ENCODE results near the gene LCN2. TPM values are rescaled to one million over a fixed set of nuclear protein-coding genes. Genes with fewer than 3 reads are reported as not detected.
A peak's percentile ranks its signal among the peaks of the same experiment; 100 is the strongest.

LCN2 gene
- total RNA-seq = 100 to 1,000 TPM in 1 of 3 donors, 10 to 100 TPM in 2; 16.8 to 456 (median 20.5) TPM
- long read RNA-seq, donor 1, transcript LCN2-201 (7 exons, 822 nt) = major isoform, 6 of 7 reads
- long read RNA-seq, donor 1, partial matches to known transcripts = 0 of 7 reads
- long read RNA-seq, donor 1, other reads (novel, unspliced or antisense) = 1 of 7 reads
- long read RNA-seq, donor 2, transcript LCN2-201 (7 exons, 822 nt) = major isoform, 112 of 116 reads
- long read RNA-seq, donor 2, partial matches to known transcripts = 4 of 116 reads
- long read RNA-seq, donor 2, other reads (novel, unspliced or antisense) = 0 of 116 reads

DNA sequence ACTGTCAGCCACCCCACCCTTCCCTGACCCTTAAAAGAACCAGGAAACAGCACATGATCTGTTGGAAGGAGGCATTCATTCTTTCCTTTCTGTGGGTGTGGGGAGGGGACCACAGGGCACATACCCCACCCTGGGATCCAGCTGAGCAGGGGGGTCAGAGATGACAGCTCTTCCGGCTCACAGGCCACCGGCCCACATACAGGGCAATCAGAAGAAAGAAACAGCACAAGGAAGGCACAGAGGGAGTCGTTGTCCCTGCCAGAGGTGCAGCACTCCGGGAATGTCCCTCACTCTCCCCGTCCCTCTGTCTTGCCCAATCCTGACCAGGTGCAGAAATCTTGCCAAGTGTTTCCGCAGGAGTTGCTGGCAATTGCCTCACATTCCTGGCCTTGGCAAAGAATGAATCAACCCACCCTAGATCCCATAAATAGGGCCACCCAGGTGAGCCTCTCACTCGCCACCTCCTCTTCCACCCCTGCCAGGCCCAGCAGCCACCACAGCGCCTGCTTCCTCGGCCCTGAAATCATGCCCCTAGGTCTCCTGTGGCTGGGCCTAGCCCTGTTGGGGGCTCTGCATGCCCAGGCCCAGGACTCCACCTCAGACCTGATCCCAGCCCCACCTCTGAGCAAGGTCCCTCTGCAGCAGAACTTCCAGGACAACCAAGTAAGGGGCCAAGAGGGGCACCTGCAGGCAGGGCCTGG lies at the start of gene LCN2:
Gene LCN2 (plus strand): TSS at position 453 of the 701 bp plus-strand sequence. CDS start 73 bp downstream, at position 526.
- Histone ChIP-seq H3K9me3 (no peaks in the 10 kb centered on the region), H3K4me1 (ENCODE audit: low read depth) (peaks cover 22% of the 10 kb centered on the region), H3K4me3 (no peak within 1 kb of the TSS), H3K36me3 (ENCODE audit: low read depth) (no peaks in the 10 kb centered on the region)
- TF ChIP-seq, protein P1, sequence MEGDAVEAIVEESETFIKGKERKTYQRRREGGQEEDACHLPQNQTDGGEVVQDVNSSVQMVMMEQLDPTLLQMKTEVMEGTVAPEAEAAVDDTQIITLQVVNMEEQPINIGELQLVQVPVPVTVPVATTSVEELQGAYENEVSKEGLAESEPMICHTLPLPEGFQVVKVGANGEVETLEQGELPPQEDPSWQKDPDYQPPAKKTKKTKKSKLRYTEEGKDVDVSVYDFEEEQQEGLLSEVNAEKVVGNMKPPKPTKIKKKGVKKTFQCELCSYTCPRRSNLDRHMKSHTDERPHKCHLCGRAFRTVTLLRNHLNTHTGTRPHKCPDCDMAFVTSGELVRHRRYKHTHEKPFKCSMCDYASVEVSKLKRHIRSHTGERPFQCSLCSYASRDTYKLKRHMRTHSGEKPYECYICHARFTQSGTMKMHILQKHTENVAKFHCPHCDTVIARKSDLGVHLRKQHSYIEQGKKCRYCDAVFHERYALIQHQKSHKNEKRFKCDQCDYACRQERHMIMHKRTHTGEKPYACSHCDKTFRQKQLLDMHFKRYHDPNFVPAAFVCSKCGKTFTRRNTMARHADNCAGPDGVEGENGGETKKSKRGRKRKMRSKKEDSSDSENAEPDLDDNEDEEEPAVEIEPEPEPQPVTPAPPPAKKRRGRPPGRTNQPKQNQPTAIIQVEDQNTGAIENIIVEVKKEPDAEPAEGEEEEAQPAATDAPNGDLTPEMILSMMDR (IDR thresholded peaks at IDR 0.05) = no peak
- peak; percentile 80 for ATAC-seq
- intact Hi-C loops (cut with DNase I, micrococcal nuclease) = no loop called here
- peak; percentile 68 to 79 (median 74) for DNase-seq

DNA sequence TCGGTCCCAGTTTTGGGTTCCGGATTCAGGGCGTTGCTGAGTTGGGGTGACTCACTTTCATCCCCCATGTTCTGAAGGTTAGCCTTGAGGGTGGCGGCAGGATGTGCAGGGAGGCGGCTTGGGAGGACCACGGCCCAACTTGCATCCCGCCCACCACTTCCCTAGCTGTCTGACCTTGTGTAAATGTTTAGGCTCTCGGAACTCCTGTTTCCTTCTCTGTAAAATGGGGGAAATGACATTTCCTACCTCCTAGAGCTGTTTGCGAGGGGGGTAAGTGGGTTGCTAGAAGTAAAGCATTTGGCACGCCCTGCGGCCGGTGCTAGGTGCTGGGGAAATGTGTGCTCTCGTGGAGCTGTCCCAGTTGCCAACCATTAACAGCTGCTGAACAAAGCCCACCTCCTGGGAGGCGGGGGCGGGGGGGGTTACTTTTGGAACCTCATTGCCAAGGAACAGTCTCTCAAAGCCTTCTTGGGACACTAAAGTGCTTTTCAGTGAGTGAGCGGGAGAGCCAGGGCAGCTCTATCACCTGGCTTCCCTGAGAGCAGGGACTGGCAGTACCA lies 49.2 kb upstream of the LCN2 start:
- peaks cover 50% of the 10 kb centered on the region for H3K4me1 ChIP-seq (ENCODE audit: low read depth)
- ATAC-seq (no peak), DNase-seq (peak in 2 of 3 donors; percentile 43 to 51)
- intact Hi-C loops (cut with DNase I, micrococcal nuclease) = no loop called here
- peaks cover 10% of the 10 kb centered on the region for H3K36me3 ChIP-seq (ENCODE audit: low read depth)
- no peak overlapping the region for H3K4me3 ChIP-seq
- H3K9me3 ChIP-seq = no peaks in the 10 kb centered on the region
- TF ChIP-seq, protein P1 (IDR thresholded peaks at IDR 0.05) = no peak

DNA sequence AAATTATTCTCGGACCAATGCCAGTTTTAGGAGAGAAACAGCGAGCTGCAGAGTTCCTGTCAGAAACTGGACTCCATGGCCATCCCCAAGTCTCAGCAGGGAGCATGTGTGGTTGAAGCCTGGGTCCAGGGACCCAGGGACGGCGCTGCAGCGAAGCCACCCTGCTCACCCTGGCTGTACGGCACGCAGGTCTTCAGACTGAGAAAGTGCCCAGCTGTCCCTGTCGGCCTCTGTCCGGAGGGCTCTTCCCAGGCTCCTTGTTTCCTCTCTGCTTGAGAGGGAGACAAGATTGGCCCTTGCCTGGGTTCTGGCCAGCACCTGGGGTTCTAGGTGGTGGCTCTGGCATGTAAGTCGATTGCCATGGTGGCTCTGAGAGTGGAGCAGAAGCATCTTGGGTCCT lies 48.7 kb upstream of the LCN2 start:
- ATAC-seq (no peak), DNase-seq (peak in 2 of 3 donors; percentile 23 to 34)
- Histone ChIP-seq H3K4me1 (ENCODE audit: low read depth) (peaks cover 49% of the 10 kb centered on the region), H3K36me3 (ENCODE audit: low read depth) (peaks cover 10% of the 10 kb centered on the region), H3K9me3 (no peaks in the 10 kb centered on the region), H3K4me3 (no peak overlapping the region)
- intact Hi-C loops (cut with DNase I, micrococcal nuclease) = no loop called here
- TF ChIP-seq, protein P1 (IDR thresholded peaks at IDR 0.05) = no peak

DNA sequence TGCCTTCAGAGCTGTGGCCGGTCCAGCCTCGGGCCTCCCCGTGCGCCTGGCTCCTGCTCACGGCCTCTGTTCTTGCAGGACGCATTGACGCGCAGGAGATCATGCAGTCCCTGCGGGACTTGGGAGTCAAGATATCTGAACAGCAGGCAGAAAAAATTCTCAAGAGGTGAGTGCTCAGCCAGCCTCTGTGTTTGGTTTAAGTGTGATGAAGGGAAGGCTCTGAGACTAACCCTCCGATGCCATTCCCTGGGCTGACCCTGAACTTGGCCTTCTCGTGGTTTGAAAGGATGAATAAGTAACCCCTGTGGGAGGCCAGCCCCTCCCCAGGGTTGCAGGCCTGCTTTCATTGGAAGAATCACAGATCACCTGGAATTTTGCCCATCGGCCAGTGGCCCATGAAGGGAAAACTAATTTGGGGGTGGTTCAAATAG lies 48.0 kb upstream of the LCN2 start:
- ATAC-seq = no peak
- intact Hi-C loops (cut with DNase I, micrococcal nuclease) = no loop called here
- TF ChIP-seq, protein P1 (IDR thresholded peaks at IDR 0.05) = no peak
- Histone ChIP-seq H3K4me3 (no peak overlapping the region), H3K36me3 (ENCODE audit: low read depth) (peaks cover 11% of the 10 kb centered on the region), H3K4me1 (ENCODE audit: low read depth) (peaks cover 49% of the 10 kb centered on the region), H3K9me3 (no peaks in the 10 kb centered on the region)
- DNase-seq = peak in 2 of 3 donors; percentile 31 to 33

DNA sequence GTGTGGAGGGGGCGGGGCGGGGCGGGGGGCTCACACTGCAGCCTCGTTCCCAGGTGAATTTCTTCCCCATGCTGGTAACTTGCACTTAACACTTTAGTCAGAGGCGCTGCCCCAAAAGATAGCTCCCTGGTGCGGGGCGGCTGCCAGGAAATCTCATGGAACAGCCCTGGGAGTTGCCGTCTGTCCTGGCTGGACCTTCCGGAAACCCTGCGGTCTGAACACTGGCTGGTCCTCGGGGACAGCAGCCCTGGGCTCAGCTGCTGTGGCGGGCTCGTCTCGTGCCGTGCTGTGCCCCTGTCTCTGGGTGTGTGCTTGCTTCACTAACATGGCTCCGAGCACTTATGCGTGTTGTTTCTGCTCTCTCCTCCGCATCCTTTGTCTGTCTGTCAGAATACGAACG lies 47.6 kb upstream of the LCN2 start:
- no peaks in the 10 kb centered on the region for H3K9me3 ChIP-seq
- H3K36me3 ChIP-seq (ENCODE audit: low read depth) = peaks cover 15% of the 10 kb centered on the region
- DNase-seq (peak in 2 of 3 donors; percentile 25 to 37), ATAC-seq (no peak)
- H3K4me1 ChIP-seq (ENCODE audit: low read depth) = peaks cover 49% of the 10 kb centered on the region
- intact Hi-C loops (cut with DNase I, micrococcal nuclease) = no loop called here
- TF ChIP-seq, protein P1 (IDR thresholded peaks at IDR 0.05) = no peak
- no peak overlapping the region for H3K4me3 ChIP-seq
